ENCODE data around the gene TLCD3B.

Gene TLCD3B

GRCh38 chr16:30003670-30004423 lies 27.2 kb downstream of the TLCD3B start:
- DNase-seq: no peak

- no peak for DNase-seq
Observed at GRCh38 chr16:30002614-30003346, 28.3 kb downstream of the TLCD3B start.

- no peak for DNase-seq
Observed at GRCh38 chr16:30000735-30001631, 30.1 kb downstream of the TLCD3B start.

- no peak for DNase-seq
Observed at GRCh38 chr16:29999605-30000004, 31.5 kb downstream of the TLCD3B start.

- no peak for DNase-seq
Observed at GRCh38 chr16:29996766-29997250, 34.3 kb downstream of the TLCD3B start.

- peak; percentile 95 for DNase-seq
Observed at GRCh38 chr16:29995911-29996765, 34.9 kb downstream of the TLCD3B start, which contains the start of gene INO80E. TSS of gene INO80E (plus strand) at chr16:29996241. CDS start at chr16:29996311, 70 bp downstream.

GRCh38 chr16:29995324-29995910 lies 35.7 kb downstream of the TLCD3B start, which contains the start of gene HIRIP3:
TSS of gene HIRIP3 (minus strand) at chr16:29995617. CDS start at chr16:29995605, 12 bp downstream.
- peak; percentile 88 for DNase-seq

GRCh38 chr16:29994600-29995323 lies 36.3 kb downstream of the TLCD3B start:
- no peak for DNase-seq

- no peak for DNase-seq
Observed at GRCh38 chr16:29993903-29994599, 37.0 kb downstream of the TLCD3B start.

GRCh38 chr16:29993191-29993902 lies 37.7 kb downstream of the TLCD3B start:
- DNase-seq: no peak

GRCh38 chr16:29992344-29992967 lies 38.6 kb downstream of the TLCD3B start:
- no peak for DNase-seq

GRCh38 chr16:29991571-29991904 lies 39.5 kb downstream of the TLCD3B start:
- DNase-seq: no peak

GRCh38 chr16:29990883-29991570 lies 40.0 kb downstream of the TLCD3B start:
- DNase-seq: no peak

GRCh38 chr16:29990034-29990433 lies 41.0 kb downstream of the TLCD3B start:
- DNase-seq: no peak

GRCh38 chr16:29989111-29989858 lies 41.8 kb downstream of the TLCD3B start:
- DNase-seq: no peak

- no peak for DNase-seq
Observed at GRCh38 chr16:29988346-29989075, 42.6 kb downstream of the TLCD3B start.
